NB4 (cell line): ENCODE measurements around the gene FAM131A.

Source experiments
- DNase-seq: peaks from one replicate; pipeline ENCODE4 v3.0.0; 2010; ENCODE audit warnings: low read depth
- H3K4me3 ChIP-seq: one replicate; pipeline ENCODE4 v1.5.1; 2011; ENCODE audit warnings: mild to moderate bottlenecking, low read depth, low read length, moderate library complexity
- MAX ChIP-seq: IDR thresholded peaks from 2 replicates; pipeline ENCODE4 v1.6.1; 2011; ENCODE audit warnings: low read depth, low read length
- MYC ChIP-seq: IDR thresholded peaks from 2 replicates; pipeline ENCODE4 v1.6.1; 2011; ENCODE audit warnings: low read depth, low read length
- POLR2A ChIP-seq: IDR thresholded peaks from 2 replicates; pipeline ENCODE4 v1.6.1; 2011; ENCODE audit warnings: mild to moderate bottlenecking; ENCODE audit not compliant: insufficient read length; ENCODE audit errors: extremely low read depth
- TF ChIP-seq, protein P1 (sequence below): IDR thresholded peaks from one replicate; pipeline ENCODE4 v1.5.1; 2012; ENCODE audit warnings: low read depth, low read length

Gene FAM131A

DNA sequence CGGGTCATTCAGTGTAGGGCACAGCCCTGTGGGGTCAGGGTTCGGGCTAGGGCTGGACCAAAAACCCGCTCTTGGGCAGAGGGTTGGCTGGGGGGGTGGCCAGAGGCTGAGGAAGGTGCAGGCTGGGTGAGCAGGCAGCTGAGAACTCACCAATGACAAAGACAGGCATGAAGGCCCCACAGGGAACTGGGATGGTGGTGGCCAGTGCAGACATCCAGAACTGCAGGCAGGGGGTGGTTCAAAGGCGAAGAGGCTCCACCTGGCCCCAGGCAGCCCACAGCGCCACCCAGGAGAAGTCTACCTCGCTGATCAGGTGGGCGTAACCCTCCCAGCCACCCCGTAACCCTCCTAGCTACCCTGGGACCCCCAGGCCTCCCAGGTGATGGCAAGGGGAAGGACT, 17.4 kb downstream of the FAM131A start:
- DNase-seq, result no peak
- no peak overlapping the region for H3K4me3 ChIP-seq
- no peak for TF ChIP-seq MAX
- no peak for TF ChIP-seq POLR2A
- TF ChIP-seq, protein P1, sequence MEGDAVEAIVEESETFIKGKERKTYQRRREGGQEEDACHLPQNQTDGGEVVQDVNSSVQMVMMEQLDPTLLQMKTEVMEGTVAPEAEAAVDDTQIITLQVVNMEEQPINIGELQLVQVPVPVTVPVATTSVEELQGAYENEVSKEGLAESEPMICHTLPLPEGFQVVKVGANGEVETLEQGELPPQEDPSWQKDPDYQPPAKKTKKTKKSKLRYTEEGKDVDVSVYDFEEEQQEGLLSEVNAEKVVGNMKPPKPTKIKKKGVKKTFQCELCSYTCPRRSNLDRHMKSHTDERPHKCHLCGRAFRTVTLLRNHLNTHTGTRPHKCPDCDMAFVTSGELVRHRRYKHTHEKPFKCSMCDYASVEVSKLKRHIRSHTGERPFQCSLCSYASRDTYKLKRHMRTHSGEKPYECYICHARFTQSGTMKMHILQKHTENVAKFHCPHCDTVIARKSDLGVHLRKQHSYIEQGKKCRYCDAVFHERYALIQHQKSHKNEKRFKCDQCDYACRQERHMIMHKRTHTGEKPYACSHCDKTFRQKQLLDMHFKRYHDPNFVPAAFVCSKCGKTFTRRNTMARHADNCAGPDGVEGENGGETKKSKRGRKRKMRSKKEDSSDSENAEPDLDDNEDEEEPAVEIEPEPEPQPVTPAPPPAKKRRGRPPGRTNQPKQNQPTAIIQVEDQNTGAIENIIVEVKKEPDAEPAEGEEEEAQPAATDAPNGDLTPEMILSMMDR, result no peak
- TF ChIP-seq MYC, result no peak

- no peak for TF ChIP-seq MAX
- TF ChIP-seq, protein P1, result no peak
- no peak for TF ChIP-seq POLR2A
- no peak for TF ChIP-seq MYC
- H3K4me3 ChIP-seq, result no peak overlapping the region
- DNase-seq, result no peak
Measured at GRCh38 chr3:184355261-184356040, 18.1 kb downstream of the FAM131A start.

GRCh38 chr3:184357248-184358123, 20.1 kb downstream of the FAM131A start:
- H3K4me3 ChIP-seq, result no peak overlapping the region
- no peak for DNase-seq
- TF ChIP-seq MYC, result no peak
- TF ChIP-seq POLR2A, result no peak
- TF ChIP-seq, protein P1, result no peak
- no peak for TF ChIP-seq MAX

DNA sequence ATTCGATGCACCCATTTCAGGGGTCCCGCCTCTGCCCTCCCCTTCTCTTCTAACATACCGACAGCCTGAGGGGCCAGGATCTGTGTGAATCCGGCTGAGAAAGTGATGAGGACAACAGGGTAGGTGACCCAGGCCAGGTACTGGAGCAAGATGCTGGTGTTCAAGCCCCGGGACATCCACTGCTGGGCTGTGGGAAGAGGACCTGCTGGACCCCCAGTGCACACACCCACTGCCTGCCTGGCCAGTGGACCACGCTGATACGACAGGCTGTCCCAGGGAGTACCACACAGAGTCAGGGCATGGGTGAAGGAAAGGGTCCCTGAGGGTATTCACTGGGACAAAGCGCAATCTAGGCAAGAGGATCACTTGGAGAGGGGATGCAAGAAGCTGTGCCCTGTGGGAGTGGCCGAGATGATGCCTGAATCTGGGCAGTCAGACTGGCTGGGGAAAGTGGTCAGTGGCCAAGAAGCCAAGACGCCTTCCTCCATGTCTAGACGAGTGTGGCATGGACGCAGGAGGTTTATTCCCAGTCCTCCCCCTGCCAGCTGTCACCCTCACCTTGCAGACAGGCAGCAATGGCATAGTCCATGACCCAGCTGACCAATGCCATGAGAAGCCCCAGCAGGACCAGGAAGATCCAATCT, 20.8 kb downstream of the FAM131A start:
- TF ChIP-seq POLR2A (no peak), MAX (no peak), MYC (no peak)
- TF ChIP-seq, protein P1, result no peak
- H3K4me3 ChIP-seq, result no peak overlapping the region
- no peak for DNase-seq

- DNase-seq, result no peak
- no peak for TF ChIP-seq POLR2A
- TF ChIP-seq, protein P1, result no peak
- no peak overlapping the region for H3K4me3 ChIP-seq
Measured at GRCh38 chr3:184358921-184359350, 21.5 kb downstream of the FAM131A start.
